ENCODE measurements around the gene PPCDC. TPM values are rescaled to one million over a fixed set of nuclear protein-coding genes. Genes with fewer than 3 reads are reported as not detected.

PPCDC gene
- total RNA-seq, 1 donor from 2014 or later = 17.2 TPM

DNA sequence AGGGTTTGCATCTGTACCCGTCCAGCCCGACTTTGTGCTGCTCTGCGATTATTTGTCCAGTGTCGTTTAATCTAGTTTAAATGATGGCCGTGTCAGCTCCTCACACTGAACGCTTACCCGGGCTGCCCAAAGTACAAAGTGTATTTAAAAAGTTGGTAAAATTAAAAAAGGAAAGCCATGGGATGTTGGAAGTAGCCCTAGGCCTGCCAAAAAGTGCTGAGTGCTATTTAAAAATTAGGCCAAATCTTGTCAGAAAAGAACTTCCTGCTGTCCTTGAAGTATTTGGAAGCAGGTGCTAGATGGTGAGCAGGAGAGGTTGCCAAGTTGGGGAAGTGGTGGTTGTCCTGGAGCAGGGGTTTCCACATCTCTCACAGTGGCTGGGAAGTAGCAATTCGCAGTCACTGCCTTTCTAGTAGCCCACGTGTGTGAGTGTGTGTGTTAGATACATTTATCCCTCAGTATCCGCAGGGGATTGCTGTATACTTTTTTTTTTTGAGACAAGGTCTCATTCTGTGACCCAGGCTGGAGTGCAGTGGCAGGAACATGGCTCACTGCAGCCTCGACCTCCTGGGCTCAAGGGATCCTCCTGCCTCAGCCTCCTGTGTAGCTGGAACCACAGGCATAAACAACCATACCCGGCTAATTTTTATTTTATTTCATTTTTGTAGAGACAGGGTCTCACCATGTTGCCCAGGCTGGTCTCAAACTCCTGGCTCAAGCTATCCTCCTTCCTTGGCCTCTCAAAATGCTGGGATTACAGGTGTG, 664 bp downstream of the PPCDC start:
- Mint-ChIP-seq H3K27ac (peak overlapping the region; percentile 96), H3K36me3 (peaks cover 3% of the 10 kb centered on the region), H3K4me1 (peaks cover 11% of the 10 kb centered on the region), H3K4me3 (peak overlapping the region; percentile 98), H3K9me3 (no peaks in the 10 kb centered on the region), H3K27me3 (ENCODE audit: low read depth) (no peaks in the 10 kb centered on the region)
- DNase-seq (ENCODE audit: low spot score in 2 of 2, unreplicated experiment in 2 of 2) = no peak
- TF ChIP-seq, protein P1, sequence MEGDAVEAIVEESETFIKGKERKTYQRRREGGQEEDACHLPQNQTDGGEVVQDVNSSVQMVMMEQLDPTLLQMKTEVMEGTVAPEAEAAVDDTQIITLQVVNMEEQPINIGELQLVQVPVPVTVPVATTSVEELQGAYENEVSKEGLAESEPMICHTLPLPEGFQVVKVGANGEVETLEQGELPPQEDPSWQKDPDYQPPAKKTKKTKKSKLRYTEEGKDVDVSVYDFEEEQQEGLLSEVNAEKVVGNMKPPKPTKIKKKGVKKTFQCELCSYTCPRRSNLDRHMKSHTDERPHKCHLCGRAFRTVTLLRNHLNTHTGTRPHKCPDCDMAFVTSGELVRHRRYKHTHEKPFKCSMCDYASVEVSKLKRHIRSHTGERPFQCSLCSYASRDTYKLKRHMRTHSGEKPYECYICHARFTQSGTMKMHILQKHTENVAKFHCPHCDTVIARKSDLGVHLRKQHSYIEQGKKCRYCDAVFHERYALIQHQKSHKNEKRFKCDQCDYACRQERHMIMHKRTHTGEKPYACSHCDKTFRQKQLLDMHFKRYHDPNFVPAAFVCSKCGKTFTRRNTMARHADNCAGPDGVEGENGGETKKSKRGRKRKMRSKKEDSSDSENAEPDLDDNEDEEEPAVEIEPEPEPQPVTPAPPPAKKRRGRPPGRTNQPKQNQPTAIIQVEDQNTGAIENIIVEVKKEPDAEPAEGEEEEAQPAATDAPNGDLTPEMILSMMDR (IDR thresholded peaks at IDR 0.05; ENCODE audit: unreplicated experiment) = no peak

DNA sequence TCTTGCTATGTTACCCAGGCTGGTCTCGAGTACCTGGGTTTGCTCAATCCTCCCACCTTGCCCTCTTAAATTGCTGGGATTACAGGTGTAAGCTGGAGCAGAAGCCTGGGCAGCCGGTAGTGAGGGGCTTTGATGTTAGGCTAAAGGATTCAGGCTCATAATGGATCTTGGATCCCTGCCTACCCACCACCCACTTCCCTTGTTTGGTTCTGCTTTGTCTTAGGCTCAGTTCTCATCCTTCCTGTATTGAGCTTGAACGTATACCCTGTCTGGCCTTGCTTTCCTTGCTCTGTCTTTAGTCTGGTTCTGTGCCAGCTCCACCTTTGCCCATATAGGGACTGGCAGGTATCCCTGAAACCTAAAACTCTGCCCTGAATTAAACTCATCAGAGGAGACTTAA, 1.7 kb downstream of the PPCDC start:
- H3K9me3 Mint-ChIP-seq = no peaks in the 10 kb centered on the region
- H3K4me3 Mint-ChIP-seq = peak overlapping the region; percentile 98

GRCh38 chr15:75025548-75026260, 2.3 kb downstream of the PPCDC start:
- DNase-seq (ENCODE audit: low spot score in 2 of 2, unreplicated experiment in 2 of 2) = no peak
- Mint-ChIP-seq H3K4me3 (peak overlapping the region; percentile 98), H3K27me3 (ENCODE audit: low read depth) (no peaks in the 10 kb centered on the region), H3K36me3 (peaks cover 2% of the 10 kb centered on the region), H3K27ac (no peak overlapping the region), H3K4me1 (peaks cover 22% of the 10 kb centered on the region), H3K9me3 (no peaks in the 10 kb centered on the region)
- TF ChIP-seq, protein P1 (IDR thresholded peaks at IDR 0.05; ENCODE audit: unreplicated experiment) = no peak

More for the DNA sequence above, 1.7 kb downstream of the PPCDC start:
- H3K27me3 Mint-ChIP-seq (ENCODE audit: low read depth) = no peaks in the 10 kb centered on the region
- H3K4me1 Mint-ChIP-seq = peaks cover 19% of the 10 kb centered on the region
- peak overlapping the region; percentile 13 for H3K27ac Mint-ChIP-seq
- TF ChIP-seq, protein P1 (IDR thresholded peaks at IDR 0.05; ENCODE audit: unreplicated experiment) = no peak
- peaks cover 2% of the 10 kb centered on the region for H3K36me3 Mint-ChIP-seq
- no peak for DNase-seq (ENCODE audit: low spot score in 2 of 2, unreplicated experiment in 2 of 2)

- Mint-ChIP-seq H3K27ac (no peak overlapping the region), H3K4me3 (no peak overlapping the region), H3K36me3 (peaks cover 2% of the 10 kb centered on the region), H3K9me3 (no peaks in the 10 kb centered on the region), H3K4me1 (peaks cover 38% of the 10 kb centered on the region), H3K27me3 (ENCODE audit: low read depth) (no peaks in the 10 kb centered on the region)
- DNase-seq (ENCODE audit: low spot score in 2 of 2, unreplicated experiment in 2 of 2) = no peak
- TF ChIP-seq, protein P1 (IDR thresholded peaks at IDR 0.05; ENCODE audit: unreplicated experiment) = no peak
These were observed 4.2 kb downstream of the PPCDC start for GRCh38 chr15:75027551-75027950.

DNA sequence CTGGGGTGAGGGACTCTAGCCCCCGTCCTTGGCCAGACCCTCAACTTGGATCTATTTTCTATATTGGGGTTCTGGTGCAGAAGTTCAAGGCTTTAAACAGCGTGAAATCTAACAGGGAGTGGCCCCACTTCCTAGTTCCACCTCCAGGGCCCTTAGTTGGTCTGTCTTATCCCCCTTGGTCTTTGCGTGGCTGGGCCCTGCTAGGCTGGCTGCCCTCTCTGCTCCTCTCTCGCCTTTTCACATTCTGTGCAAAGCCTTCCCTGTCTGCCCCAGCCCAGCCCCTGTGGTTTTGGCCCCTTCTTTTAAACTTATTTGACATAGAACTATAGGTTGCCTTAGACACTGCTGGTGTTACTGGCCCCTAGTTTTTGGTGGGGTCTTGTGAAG, 5.6 kb downstream of the PPCDC start:
- Mint-ChIP-seq H3K27ac (peak overlapping the region; percentile 73), H3K4me3 (no peak overlapping the region), H3K36me3 (peaks cover 2% of the 10 kb centered on the region), H3K27me3 (ENCODE audit: low read depth) (no peaks in the 10 kb centered on the region), H3K9me3 (no peaks in the 10 kb centered on the region), H3K4me1 (peaks cover 47% of the 10 kb centered on the region)
- TF ChIP-seq, protein P1 (IDR thresholded peaks at IDR 0.05; ENCODE audit: unreplicated experiment) = no peak
- DNase-seq (ENCODE audit: low spot score in 2 of 2, unreplicated experiment in 2 of 2) = no peak
